Ovary (tissue), 9 donors: ENCODE results near the gene KBTBD6. TPM values are rescaled to one million over a fixed set of nuclear protein-coding genes. Genes with fewer than 3 reads are reported as not detected.
A peak's percentile ranks its signal among the peaks of the same experiment; 100 is the strongest.
"Not testable (repeated sequence)": the region's sequence is repeated elsewhere in the genome, so short reads cannot be mapped to it uniquely, and the experiment has no call there.

Experiments
- DNase-seq, 5 donors: peaks; one replicate each; pipeline ENCODE4 v3.0.0-alpha.2; 2019 to 2020
- H3K27ac ChIP-seq, 2 donors: fragments of 200-600 bp; one replicate each; pipeline versions ENCODE4 v1.5.1 to v1.8.0; 2019 to 2022
- H3K27me3 ChIP-seq: fragments of 200-600 bp; one replicate; pipeline ENCODE4 v1.8.0; 2022
- H3K36me3 ChIP-seq: fragments of 200-600 bp; sonication (generic); one replicate; pipeline ENCODE4 v1.5.1; 2019
- H3K4me1 ChIP-seq: one replicate; pipeline ENCODE4 v1.8.1; 2013; ENCODE audit warnings: mild to moderate bottlenecking, moderate library complexity; ENCODE audit not compliant: insufficient read depth
- H3K4me3 ChIP-seq: fragments of 200-600 bp; sonication (generic); one replicate; pipeline ENCODE4 v1.5.1; 2017
- H3K9me3 ChIP-seq, 2 donors: fragments of 200-600 bp in 1 of 2; sonication (generic) in 1 of 2; one replicate each; pipeline versions ENCODE4 v1.5.1 to v1.8.1; 2013 to 2019; ENCODE audit warnings: mild to moderate bottlenecking in 1 of 2, moderate library complexity in 1 of 2
- CTCF ChIP-seq, 3 donors: fragments of 450-650 bp in 2 of 3; fragments of 200-600 bp in 1 of 3; IDR thresholded peaks; one replicate each; pipeline versions ENCODE4 v1.5.1 to v1.8.0; 2016 to 2022; ENCODE audit warnings: antibody characterized with exemption in 3 of 3, mild to moderate bottlenecking in 1 of 3
- EP300 ChIP-seq: sonication (generic); formaldehyde crosslinking; IDR thresholded peaks from one replicate; pipeline ENCODE4 v1.6.1; 2017; ENCODE audit warnings: antibody characterized with exemption
- POLR2A ChIP-seq: fragments of 450-650 bp; IDR thresholded peaks from one replicate; pipeline ENCODE4 v1.6.1; 2017; ENCODE audit warnings: antibody characterized with exemption, mild to moderate bottlenecking, moderate library complexity
- WGBS, 3 donors: extraction: QIAGEN DNeasy Blood & Tissue Kit in 1 of 3; methylation state at CpG; one replicate each; pipeline versions ENCODE4 v1.1.5 to v1.1.7; 2013 to 2017; 5-methylcytosine and 5-hydroxymethylcytosine counted together
- intact Hi-C, 4 donors: fragments of 100-400 bp; cut with DNase I; formaldehyde crosslinking; loops; one replicate each; pipeline versions ENCODE4 v1.11.0 to v1.15.1; 2022 to 2023
- microRNA counts: library from miRNA; unstranded; fragments of <30 nt; microRNA quantifications from one replicate; lab custom pipeline; 2016
- microRNA-seq, 3 donors: library from miRNA; unstranded; fragments of <30 nt; microRNA quantifications; one replicate each; pipeline versions ENCODE4 to v1.2.0, GENCODE V29; 2019 to 2020
- polyA plus RNA-seq, 2 donors: library from polyadenylated mRNA; stranded (reverse); fragments of 200-250 nt in 1 of 2; fragments of 350-450 nt in 1 of 2; fragmentation: Illumina TruSeq in 1 of 2; extraction: RNeasy Lipid Tissue Mini Kit (QIAGEN cat#74804) in 1 of 2; gene quantifications; one replicate each; pipeline ENCODE4 v1.2.3, GENCODE V29; 2013 to 2014
- small RNA-seq: library from RNA; depleted of rRNA; stranded (forward); fragments of <200 nt; gene quantifications from one replicate; pipeline ENCODE3, GENCODE V24; 2016
- total RNA-seq, 7 donors: library from RNA; depleted of rRNA in 2 of 7; stranded (reverse); fragments of >200 nt in 2 of 7; fragmentation: NEBNext Ultra II Directional in 3 of 7; extraction: Animal tissue kit (Norgen Biotek cat#: 25700) in 3 of 7; gene quantifications; one replicate each; pipeline versions ENCODE4 v1.1.0 to v1.2.4, GENCODE V29; 2016 to 2023
- donor health status: DM: no; HTN: no; CAD: no; lungs with moderate emphysema.
- donor health status: DM: no; HTN: no; CAD: no.
- donor health status: Bipolar disorder and iron deficiency.
- donor health status: DM: yes; HTN: yes; CAD: no.
- donor health status: DM: no; HTN: no; CAD: no.
- donor health status: DM: yes; HTN: yes; CAD: no.

The KBTBD6 gene
- total and polyA plus RNA-seq, 9 donors, result 3.7 to 13.9 (median 8.2) TPM

GRCh38 chr13:41098761-41099160 is 33.8 kb downstream of the KBTBD6 start:
- Histone ChIP-seq H3K9me3 (no peaks in the 10 kb centered on the region), H3K4me1 (no peaks in the 10 kb centered on the region), H3K36me3 (no peaks in the 10 kb centered on the region), H3K27me3 (no peaks in the 10 kb centered on the region), H3K4me3 (no peak overlapping the region), H3K27ac (no peak overlapping the region)
- TF ChIP-seq EP300 (no peak), POLR2A (no peak), CTCF (IDR thresholded peaks at IDR 0.05) (no peak)
- DNase-seq, result no peak
- intact Hi-C loops, result no loop called here
- WGBS, 3 donors, result 96 to 97% (median 97%) methylated on average over 1 of the region's 1 CpG

DNA sequence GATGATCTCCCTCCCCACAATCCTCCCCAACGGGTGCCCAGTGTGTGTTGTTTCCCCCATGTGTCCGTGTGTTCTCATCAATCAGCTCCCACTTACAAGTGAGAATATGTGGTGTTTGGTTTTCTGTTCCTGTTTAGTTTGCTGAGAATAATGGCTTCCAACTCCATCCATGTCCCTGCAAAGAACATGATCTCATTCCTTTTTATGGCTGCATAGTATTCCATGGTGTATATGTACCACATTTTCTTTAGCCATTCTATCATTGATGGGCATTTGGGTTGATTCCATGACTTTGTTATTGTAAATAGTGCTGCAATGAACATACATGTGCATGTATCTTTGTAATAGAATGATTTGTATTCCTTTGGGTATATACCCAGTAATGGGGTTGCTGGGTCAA is 36.9 kb downstream of the KBTBD6 start:
- 95 to 98% (median 96%) methylated on average over 2 of the region's 2 CpGs for WGBS, 3 donors
- intact Hi-C loops, result not testable (repeated sequence)

GRCh38 chr13:41085961-41086585 is 46.5 kb downstream of the KBTBD6 start:
- Histone ChIP-seq H3K4me3 (no peak overlapping the region), H3K4me1 (no peaks in the 10 kb centered on the region), H3K36me3 (no peaks in the 10 kb centered on the region), H3K27ac (no peak overlapping the region), H3K27me3 (no peaks in the 10 kb centered on the region), H3K9me3 (no peaks in the 10 kb centered on the region)
- WGBS, 3 donors, result 55 to 69% (median 57%) methylated on average over 2 of the region's 2 CpGs
- DNase-seq, result no peak
- no peak for TF ChIP-seq CTCF (IDR thresholded peaks at IDR 0.05)
- no peak for TF ChIP-seq POLR2A
- no peak for TF ChIP-seq EP300
- intact Hi-C loops, result no loop called here

More for the DNA sequence above, 36.9 kb downstream of the KBTBD6 start:
- H3K9me3 ChIP-seq, H3K27ac ChIP-seq, H3K4me3 ChIP-seq, H3K36me3 ChIP-seq, H3K27me3 ChIP-seq, H3K4me1 ChIP-seq, DNase-seq: not testable (repeated sequence)

DNA sequence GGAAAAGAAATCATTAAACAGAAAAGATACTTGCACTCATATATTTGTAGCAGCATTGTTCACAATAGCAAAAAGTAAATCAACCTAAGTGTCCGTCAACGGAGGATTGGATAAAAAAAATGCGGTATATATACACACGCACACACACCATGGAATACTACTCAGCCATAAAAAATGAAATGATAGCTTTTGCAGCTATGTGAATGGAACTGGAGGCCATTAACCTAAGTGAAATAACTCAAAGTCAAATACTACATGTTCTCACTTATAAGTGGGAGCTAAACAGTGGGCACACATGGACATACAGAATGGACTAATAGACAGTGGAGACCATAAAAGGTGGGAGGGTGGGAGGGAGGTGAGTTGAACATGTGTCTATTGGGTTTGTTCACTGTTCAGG is 52.9 kb downstream of the KBTBD6 start:
- 98 to 100% (median 99%) methylated on average over 4 of the region's 4 CpGs for WGBS, 3 donors

More for the DNA sequence above, 52.9 kb downstream of the KBTBD6 start:
- no peak for DNase-seq
- H3K27me3 ChIP-seq, result no peaks in the 10 kb centered on the region
- no peaks in the 10 kb centered on the region for H3K4me1 ChIP-seq
- H3K36me3 ChIP-seq, result no peaks in the 10 kb centered on the region
- no peaks in the 10 kb centered on the region for H3K9me3 ChIP-seq
- H3K27ac ChIP-seq, result no peak overlapping the region
- intact Hi-C loops, result loop anchor here in 2 of 4 donors (5.0 to 10.0 kb wide), 2 partner anchors 143 to 145 kb away; no protein-coding TSS in a partner anchor
- TF ChIP-seq EP300 (no peak), CTCF (IDR thresholded peaks at IDR 0.05) (no peak), POLR2A (no peak)
- H3K4me3 ChIP-seq, result no peak overlapping the region

MicroRNA genes within 50 kb of the gene (microRNA counts, 767-probe panel; counts per million panel counts)
- 530 counts per million, percentile 78 among the panel's probes with 10 or more counts for microRNA hsa-miR-3168 (lab: Ali Mortazavi, UCI)

Small RNA genes within 50 kb of the gene (microRNA-seq; reads per million reads assigned to microRNA genes)
- 0 reads per million in 3 donors for gene MIR3168

Small RNA genes within 50 kb of the gene (small RNA-seq; reads per million reads assigned to genes)
- gene MIR3168 (not detected), gene RN7SL597P (not detected)

Other genes starting within 250 kb of the KBTBD6 start
- gene ELF1, start 113.5 kb downstream of the KBTBD6 start, total RNA-seq, result 10 to 100 TPM; 41.0 to 53.2 (median 47.7) TPM
- gene ELF1, start 113.5 kb downstream of the KBTBD6 start, polyA plus RNA-seq, result 10 to 100 TPM; 28.5 to 49.3 TPM
- 10 to 100 TPM in 3 of 7 donors, 1 to 10 TPM in 4; 7.5 to 10.8 (median 9.8) TPM for gene WBP4, start 71.3 kb downstream of the KBTBD6 start, total RNA-seq
- gene WBP4, start 71.3 kb downstream of the KBTBD6 start, polyA plus RNA-seq, result 10 to 100 TPM; 11.4 to 13.2 TPM
- gene KBTBD7, start 61.8 kb upstream of the KBTBD6 start, total RNA-seq, result 10 to 100 TPM in 1 of 7 donors, 1 to 10 TPM in 6; 5.2 to 11.8 (median 6.6) TPM
- 1 to 10 TPM; 3.9 to 7.3 TPM for gene KBTBD7, start 61.8 kb upstream of the KBTBD6 start, polyA plus RNA-seq
- 10 to 100 TPM in 2 of 7 donors, 1 to 10 TPM in 5; 6.8 to 12.2 (median 8.4) TPM for gene MTRF1, start 130.8 kb upstream of the KBTBD6 start, total RNA-seq
- 10 to 100 TPM in 1 of 2 donors, 1 to 10 TPM in 1; 6.4 to 10.9 TPM for gene MTRF1, start 130.8 kb upstream of the KBTBD6 start, polyA plus RNA-seq
- 10 to 100 TPM; 22.3 to 31.1 (median 28.6) TPM for gene NAA16, start 178.5 kb upstream of the KBTBD6 start, total RNA-seq
- gene NAA16, start 178.5 kb upstream of the KBTBD6 start, polyA plus RNA-seq, result 10 to 100 TPM; 14.5 to 15.1 TPM